ENCODE data around the gene CLDN10. TPM values are rescaled to one million over a fixed set of nuclear protein-coding genes. Genes with fewer than 3 reads are reported as not detected.

The CLDN10 gene
- total and polyA plus RNA-seq, 4 experiments from 2014 or later, result not detected

DNA sequence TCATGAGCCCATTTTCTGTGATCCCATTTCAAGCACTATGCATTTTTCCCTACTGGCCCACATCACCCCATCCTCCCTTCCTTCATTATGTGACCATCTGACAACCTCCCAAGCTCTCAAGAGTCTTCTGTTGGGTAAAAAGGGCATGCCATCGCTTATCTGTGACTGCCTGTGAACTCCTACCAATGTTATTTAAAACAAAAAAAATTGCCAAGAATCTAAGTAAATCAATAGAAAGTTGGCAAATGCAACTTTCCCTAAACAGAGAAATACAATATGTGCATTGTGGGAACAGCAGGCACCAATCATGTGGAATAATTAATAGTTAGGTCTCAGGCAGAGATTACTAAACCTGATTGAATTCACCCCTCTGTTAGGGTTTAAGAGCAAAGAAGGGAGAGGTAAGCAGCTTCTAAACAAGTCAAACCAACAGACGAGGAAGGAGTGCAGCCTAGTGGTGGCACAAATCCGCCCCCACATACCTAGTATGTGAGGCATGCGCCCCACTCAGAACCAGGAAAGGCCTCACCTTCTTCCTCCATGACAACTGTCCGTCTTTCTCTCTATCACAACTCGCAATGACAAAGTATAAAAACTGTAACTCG lies 62.2 kb downstream of the CLDN10 start:
- Mint-ChIP-seq H3K4me1 (no peaks in the 10 kb centered on the region), H3K9me3 (peaks cover 0 to 3% (median 0%) of the 10 kb centered on the region in 8 donors), H3K27ac (no peak overlapping the region), H3K4me3 (no peak overlapping the region), H3K36me3 (no peaks in the 10 kb centered on the region), H3K27me3 (peaks cover 3 to 8% of the 10 kb centered on the region in 2 donors)
- no peak overlapping the region for H3K27ac ChIP-seq (ENCODE audit: low read depth, low read length)
- DNase-seq, result no peak
- no peaks in the 10 kb centered on the region for H3K9me3 ChIP-seq (ENCODE audit: control insufficient read depth in 1 of 2, low read length in 2 of 2)
- H3K4me3 ChIP-seq (ENCODE audit: low read length in 2 of 2), result no peak overlapping the region
- no peaks in the 10 kb centered on the region for H3K36me3 ChIP-seq (ENCODE audit: insufficient read depth, low read length)
- CTCF ChIA-PET (ENCODE audit: partially characterized antibody), result interaction anchor here (2.5 kb wide), 1 partner anchor 10 kb away, joined by 9 read pairs; no protein-coding TSS in a partner anchor
- H3K27me3 ChIP-seq (ENCODE audit: insufficient read depth, low read length), result no peaks in the 10 kb centered on the region
- no peaks in the 10 kb centered on the region for H3K4me1 ChIP-seq (ENCODE audit: insufficient read depth, low read length)
- POLR2A ChIA-PET (ENCODE audit: partially characterized antibody), result no interaction called here
- intact Hi-C loops (cut with micrococcal nuclease), result no loop called here

DNA sequence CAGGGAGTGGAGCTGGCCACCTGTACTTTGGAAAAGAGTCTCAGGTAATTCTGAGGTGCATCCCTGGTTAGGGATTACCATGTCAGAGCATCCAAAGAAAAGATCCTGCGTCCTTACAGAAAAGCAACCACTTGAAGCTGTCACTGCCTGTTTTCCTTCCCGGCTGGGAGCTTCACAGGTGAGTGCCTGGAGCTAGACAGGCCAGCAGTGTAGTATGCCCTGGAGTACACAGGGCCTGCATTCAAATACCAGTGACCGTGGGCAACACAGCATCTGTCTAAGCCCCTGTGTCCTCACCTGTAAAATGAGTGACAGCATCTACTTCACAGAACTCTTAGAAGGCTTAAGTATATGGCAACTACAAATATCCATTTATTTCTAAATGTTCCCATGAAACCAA lies 63.0 kb downstream of the CLDN10 start:
- peaks cover 6 to 8% of the 10 kb centered on the region in 2 donors for H3K27me3 Mint-ChIP-seq
- intact Hi-C loops (cut with micrococcal nuclease), result no loop called here

DNA sequence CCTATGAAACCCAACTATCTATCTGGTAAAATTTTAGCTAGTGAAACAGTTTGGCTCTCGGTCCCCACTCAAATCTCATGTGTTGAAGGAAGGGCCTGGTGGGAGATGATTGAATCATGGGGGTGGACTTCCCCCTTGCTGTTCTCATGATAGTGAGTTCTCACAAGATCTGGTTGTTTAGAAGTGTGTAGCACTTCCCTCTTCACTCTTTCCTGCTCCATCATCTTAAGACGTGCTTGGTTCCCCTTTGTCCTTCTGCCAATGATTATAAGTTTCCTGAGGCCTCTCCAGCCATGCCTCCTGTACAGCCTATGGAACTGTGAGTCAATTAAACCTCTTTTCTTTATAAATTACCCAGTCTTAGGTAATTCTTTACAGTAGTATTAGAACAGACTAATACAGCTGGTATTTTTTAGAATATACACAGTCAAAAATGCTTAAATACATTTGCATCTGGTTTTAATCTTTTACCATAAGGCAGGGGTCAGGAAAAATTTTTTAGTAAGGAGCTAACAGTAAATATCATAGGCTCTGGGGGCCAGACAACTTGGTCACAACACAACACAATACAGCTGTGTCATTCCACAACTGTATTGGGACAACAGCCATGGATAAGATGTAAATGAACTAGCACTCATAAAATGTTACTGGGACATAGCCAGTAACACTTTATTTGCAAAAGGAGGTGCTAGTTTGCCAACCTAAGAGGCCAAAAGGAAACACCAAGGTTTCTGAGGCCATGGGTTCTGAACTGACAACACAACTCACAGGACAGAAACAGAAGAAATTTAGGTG lies 67.7 kb downstream of the CLDN10 start:
- ChIA-PET CTCF (ENCODE audit: partially characterized antibody) (interaction anchor here (0.6 to 9.1 kb wide), 3 partner anchors 41 to 216 kb away, joined by 3 to 213 read pairs (median 3); no protein-coding TSS in a partner anchor), POLR2A (ENCODE audit: partially characterized antibody) (no interaction called here)
- no peak for DNase-seq
- H3K27me3 Mint-ChIP-seq, result peaks cover 2 to 10% of the 10 kb centered on the region in 2 donors
- H3K9me3 Mint-ChIP-seq, result peaks cover 0 to 1% (median 0%) of the 10 kb centered on the region in 8 donors
- intact Hi-C loops (cut with micrococcal nuclease), result no loop called here
- no peaks in the 10 kb centered on the region for H3K36me3 Mint-ChIP-seq
- Histone ChIP-seq H3K4me3 (ENCODE audit: low read length in 2 of 2) (no peak overlapping the region), H3K4me1 (ENCODE audit: insufficient read depth, low read length) (no peaks in the 10 kb centered on the region), H3K9me3 (ENCODE audit: control insufficient read depth in 1 of 2, low read length in 2 of 2) (no peaks in the 10 kb centered on the region), H3K36me3 (ENCODE audit: insufficient read depth, low read length) (no peaks in the 10 kb centered on the region), H3K27ac (ENCODE audit: low read depth, low read length) (no peak overlapping the region), H3K27me3 (ENCODE audit: insufficient read depth, low read length) (no peaks in the 10 kb centered on the region)
- H3K27ac Mint-ChIP-seq, result no peak overlapping the region
- H3K4me3 Mint-ChIP-seq, result no peak overlapping the region
- H3K4me1 Mint-ChIP-seq, result no peaks in the 10 kb centered on the region

More for the DNA sequence above, 63.0 kb downstream of the CLDN10 start:
- Histone ChIP-seq H3K4me3 (ENCODE audit: low read length in 2 of 2) (no peak overlapping the region), H3K27ac (ENCODE audit: low read depth, low read length) (no peak overlapping the region), H3K9me3 (ENCODE audit: control insufficient read depth in 1 of 2, low read length in 2 of 2) (no peaks in the 10 kb centered on the region), H3K4me1 (ENCODE audit: insufficient read depth, low read length) (no peaks in the 10 kb centered on the region), H3K36me3 (ENCODE audit: insufficient read depth, low read length) (no peaks in the 10 kb centered on the region), H3K27me3 (ENCODE audit: insufficient read depth, low read length) (no peaks in the 10 kb centered on the region)
- Mint-ChIP-seq H3K4me3 (no peak overlapping the region), H3K9me3 (peaks cover 0 to 3% (median 0%) of the 10 kb centered on the region in 8 donors), H3K36me3 (no peaks in the 10 kb centered on the region), H3K27ac (no peak overlapping the region), H3K4me1 (no peaks in the 10 kb centered on the region)
- ChIA-PET CTCF (ENCODE audit: partially characterized antibody) (interaction anchor here (1.8 to 2.5 kb wide), 2 partner anchors 9 to 218 kb away, joined by 8 to 9 read pairs; no protein-coding TSS in a partner anchor), POLR2A (ENCODE audit: partially characterized antibody) (no interaction called here)
- no peak for DNase-seq

GRCh38 chr13:95620825-95621498 lies 68.4 kb downstream of the CLDN10 start:
- intact Hi-C loops (cut with micrococcal nuclease), result no loop called here
- no peaks in the 10 kb centered on the region for H3K36me3 ChIP-seq (ENCODE audit: insufficient read depth, low read length)
- DNase-seq, result no peak
- ChIA-PET POLR2A (ENCODE audit: partially characterized antibody) (no interaction called here), CTCF (ENCODE audit: partially characterized antibody) (interaction anchor here (0.6 to 9.1 kb wide), 5 partner anchors 9 to 1678 kb away, joined by 3 to 213 read pairs (median 3); no protein-coding TSS in a partner anchor)
- Mint-ChIP-seq H3K9me3 (peaks cover 0 to 1% (median 0%) of the 10 kb centered on the region in 8 donors), H3K4me1 (no peaks in the 10 kb centered on the region), H3K36me3 (no peaks in the 10 kb centered on the region), H3K4me3 (no peak overlapping the region), H3K27me3 (peaks cover 2 to 10% of the 10 kb centered on the region in 2 donors), H3K27ac (no peak overlapping the region)
- no peaks in the 10 kb centered on the region for H3K27me3 ChIP-seq (ENCODE audit: insufficient read depth, low read length)
- no peaks in the 10 kb centered on the region for H3K9me3 ChIP-seq (ENCODE audit: control insufficient read depth in 1 of 2, low read length in 2 of 2)
- H3K4me1 ChIP-seq (ENCODE audit: insufficient read depth, low read length), result no peaks in the 10 kb centered on the region
- no peak overlapping the region for H3K27ac ChIP-seq (ENCODE audit: low read depth, low read length)
- no peak overlapping the region for H3K4me3 ChIP-seq (ENCODE audit: low read length in 2 of 2)

GRCh38 chr13:95623141-95623540 lies 70.6 kb downstream of the CLDN10 start:
- Mint-ChIP-seq H3K4me1 (no peaks in the 10 kb centered on the region), H3K9me3 (no peaks in the 10 kb centered on the region), H3K4me3 (no peak overlapping the region), H3K36me3 (no peaks in the 10 kb centered on the region), H3K27ac (no peak overlapping the region), H3K27me3 (peaks cover 3 to 5% of the 10 kb centered on the region in 2 donors)
- no peak for DNase-seq
- H3K4me1 ChIP-seq (ENCODE audit: insufficient read depth, low read length), result no peaks in the 10 kb centered on the region
- CTCF ChIA-PET (ENCODE audit: partially characterized antibody), result interaction anchor here (0.7 to 9.1 kb wide), 5 partner anchors 86 to 220 kb away, joined by 4 to 213 read pairs (median 5); no protein-coding TSS in a partner anchor
- intact Hi-C loops (cut with micrococcal nuclease), result no loop called here
- H3K9me3 ChIP-seq (ENCODE audit: control insufficient read depth in 1 of 2, low read length in 2 of 2), result no peaks in the 10 kb centered on the region
- H3K4me3 ChIP-seq (ENCODE audit: low read length in 2 of 2), result no peak overlapping the region
- H3K36me3 ChIP-seq (ENCODE audit: insufficient read depth, low read length), result no peaks in the 10 kb centered on the region
- POLR2A ChIA-PET (ENCODE audit: partially characterized antibody), result no interaction called here
- H3K27me3 ChIP-seq (ENCODE audit: insufficient read depth, low read length), result no peaks in the 10 kb centered on the region
- H3K27ac ChIP-seq (ENCODE audit: low read depth, low read length), result no peak overlapping the region

GRCh38 chr13:95624020-95624419 lies 71.5 kb downstream of the CLDN10 start:
- CTCF ChIA-PET (ENCODE audit: partially characterized antibody), result interaction anchor here (0.6 to 9.1 kb wide), 17 partner anchors 9 to 1842 kb away, joined by 3 to 213 read pairs (median 5); no protein-coding TSS in a partner anchor
- peak in 4 of 5 donors; percentile 19 to 31 (median 20) for DNase-seq
- no peak overlapping the region for H3K4me3 ChIP-seq (ENCODE audit: low read length in 2 of 2)
- no peaks in the 10 kb centered on the region for H3K9me3 ChIP-seq (ENCODE audit: control insufficient read depth in 1 of 2, low read length in 2 of 2)
- Mint-ChIP-seq H3K27me3 (peaks cover 3 to 5% of the 10 kb centered on the region in 2 donors), H3K4me3 (no peak overlapping the region), H3K36me3 (no peaks in the 10 kb centered on the region), H3K9me3 (no peaks in the 10 kb centered on the region), H3K27ac (no peak overlapping the region), H3K4me1 (no peaks in the 10 kb centered on the region)
- no peaks in the 10 kb centered on the region for H3K27me3 ChIP-seq (ENCODE audit: insufficient read depth, low read length)
- POLR2A ChIA-PET (ENCODE audit: partially characterized antibody), result interaction anchor here (0.7 kb wide), 1 partner anchor 210 kb away, joined by 3 read pairs; no protein-coding TSS in a partner anchor
- no peaks in the 10 kb centered on the region for H3K36me3 ChIP-seq (ENCODE audit: insufficient read depth, low read length)
- intact Hi-C loops (cut with micrococcal nuclease), result loop anchor here (1.0 kb wide), 2 partner anchors 37 to 210 kb away; no protein-coding TSS in a partner anchor
- H3K27ac ChIP-seq (ENCODE audit: low read depth, low read length), result no peak overlapping the region
- no peaks in the 10 kb centered on the region for H3K4me1 ChIP-seq (ENCODE audit: insufficient read depth, low read length)

DNA sequence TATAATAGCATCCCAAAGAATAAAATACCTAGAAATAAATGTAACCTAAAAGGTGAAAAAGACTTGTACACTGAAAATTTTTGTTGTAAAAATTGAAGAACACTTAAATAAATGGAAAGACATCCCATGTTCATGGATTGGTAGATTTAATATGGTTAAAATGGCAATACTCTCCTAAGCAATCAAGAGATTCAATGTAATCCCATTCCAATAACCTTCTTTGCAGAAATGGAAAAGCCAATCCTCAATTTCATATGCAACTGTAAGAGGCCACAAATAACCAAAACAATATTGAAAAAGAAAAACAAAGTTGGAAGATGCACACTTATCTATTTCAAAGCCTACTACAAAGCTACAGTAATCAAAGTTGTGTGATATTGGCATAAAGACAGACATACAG lies 74.2 kb downstream of the CLDN10 start:
- Mint-ChIP-seq H3K4me3 (no peak overlapping the region), H3K4me1 (peaks cover 0 to 2% (median 0%) of the 10 kb centered on the region in 4 donors), H3K27ac (no peak overlapping the region), H3K27me3 (peaks cover 3 to 4% of the 10 kb centered on the region in 2 donors), H3K9me3 (no peaks in the 10 kb centered on the region), H3K36me3 (no peaks in the 10 kb centered on the region)
- Histone ChIP-seq H3K27ac (ENCODE audit: low read depth, low read length) (no peak overlapping the region), H3K9me3 (ENCODE audit: control insufficient read depth in 1 of 2, low read length in 2 of 2) (no peaks in the 10 kb centered on the region), H3K4me3 (ENCODE audit: low read length in 2 of 2) (no peak overlapping the region), H3K4me1 (ENCODE audit: insufficient read depth, low read length) (no peaks in the 10 kb centered on the region), H3K27me3 (ENCODE audit: insufficient read depth, low read length) (no peaks in the 10 kb centered on the region), H3K36me3 (ENCODE audit: insufficient read depth, low read length) (no peaks in the 10 kb centered on the region)
- CTCF ChIA-PET (ENCODE audit: partially characterized antibody), result interaction anchor here (9.1 kb wide), 1 partner anchor 210 kb away, joined by 213 read pairs; no protein-coding TSS in a partner anchor
- intact Hi-C loops (cut with micrococcal nuclease), result no loop called here
- no peak for DNase-seq
- POLR2A ChIA-PET (ENCODE audit: partially characterized antibody), result no interaction called here
